Stimulated activated CD8-positive, alpha-beta memory T cell treated with anti-CD3 and anti-CD28 coated beads, Interleukin-15, amount 100 ng/mL, for 24 hours (primary cell): ENCODE data around the gene PTPN13.

Experiments
- DNase-seq: peaks from one replicate; pipeline ENCODE4 v3.0.0-alpha.2; 2020; ENCODE audit warnings: low read depth

PTPN13 gene

GRCh38 chr4:86592553-86593249 is 1.4 kb upstream of the PTPN13 start:
- no peak for DNase-seq

GRCh38 chr4:86594559-86595425 is 677 bp downstream of the PTPN13 start:
- no peak for DNase-seq

- no peak for DNase-seq
Observed at GRCh38 chr4:86595426-86595805, 1.3 kb downstream of the PTPN13 start.

- no peak for DNase-seq
Observed at GRCh38 chr4:86596807-86597206, 2.7 kb downstream of the PTPN13 start.

GRCh38 chr4:86600007-86600653 is 6.0 kb downstream of the PTPN13 start:
- no peak for DNase-seq

GRCh38 chr4:86603311-86603885 is 9.3 kb downstream of the PTPN13 start:
- no peak for DNase-seq

DNA sequence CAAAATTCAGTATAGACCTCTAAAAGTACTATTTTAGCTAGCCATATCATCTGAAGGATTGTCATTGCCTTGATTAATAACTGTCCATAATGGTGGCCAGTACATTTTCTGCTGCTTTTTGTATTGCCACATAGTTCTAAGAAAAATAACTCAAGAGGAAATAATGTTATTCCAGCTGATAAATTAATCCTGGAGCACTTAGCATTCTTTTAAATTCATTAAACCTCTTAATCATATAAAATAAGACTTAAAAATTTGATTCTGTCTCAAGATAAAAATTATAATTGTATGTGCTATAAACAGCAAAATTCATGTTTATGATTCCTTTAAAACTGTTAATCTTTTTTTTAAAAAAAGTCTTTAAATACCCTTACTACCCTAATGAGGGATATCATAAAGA is 12.7 kb downstream of the PTPN13 start:
- DNase-seq: no peak

DNA sequence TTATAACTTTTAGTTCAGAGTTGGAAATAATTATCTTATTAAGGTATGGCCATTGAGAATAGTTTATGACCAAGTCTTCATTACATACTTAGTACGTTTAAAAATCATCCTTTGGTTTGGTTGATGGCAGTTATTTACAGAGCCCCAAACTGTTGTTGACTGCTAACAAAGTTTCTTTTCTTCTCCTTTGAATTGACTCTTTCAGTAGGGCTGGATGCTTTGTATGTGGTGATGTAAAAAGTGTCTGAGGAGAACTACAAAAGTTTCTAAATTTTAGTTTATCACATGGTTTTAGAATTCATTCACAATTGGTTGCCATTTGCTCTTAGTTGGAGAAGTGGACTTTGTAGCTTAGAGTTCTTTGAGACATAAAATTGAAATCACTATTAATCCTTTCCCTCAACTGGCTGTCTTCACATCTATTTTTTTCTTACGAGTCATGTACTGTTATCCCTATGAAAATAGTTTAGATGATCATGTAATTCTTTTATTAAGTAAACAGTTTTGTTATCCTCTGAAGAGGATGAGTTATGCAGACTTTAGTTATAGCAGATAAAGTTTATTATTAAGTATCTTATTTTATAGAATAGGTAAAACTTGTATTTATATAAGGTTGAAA is 14.8 kb downstream of the PTPN13 start:
- DNase-seq: no peak

- no peak for DNase-seq
Observed at GRCh38 chr4:86611757-86612156, 17.6 kb downstream of the PTPN13 start.

GRCh38 chr4:86613734-86614133 is 19.6 kb downstream of the PTPN13 start:
- DNase-seq: no peak

DNA sequence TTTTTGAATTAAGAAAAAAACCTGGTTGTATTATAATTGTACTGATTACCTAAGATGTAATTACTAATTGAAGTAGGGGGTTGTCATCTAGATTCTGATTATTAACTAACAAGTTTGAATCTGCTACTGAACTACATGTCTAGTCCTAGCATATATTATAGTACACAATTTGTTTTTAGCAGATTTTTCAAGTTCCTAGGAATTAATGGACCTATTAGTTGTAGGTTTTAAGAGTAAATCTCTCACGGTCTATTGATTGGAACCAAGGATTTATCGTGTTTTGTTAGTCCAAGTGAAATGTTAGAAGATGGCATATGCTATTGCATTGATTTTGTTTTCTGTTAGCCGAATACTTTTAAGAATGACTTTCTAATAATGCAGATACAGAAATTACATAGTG is 20.8 kb downstream of the PTPN13 start:
- DNase-seq: no peak

DNA sequence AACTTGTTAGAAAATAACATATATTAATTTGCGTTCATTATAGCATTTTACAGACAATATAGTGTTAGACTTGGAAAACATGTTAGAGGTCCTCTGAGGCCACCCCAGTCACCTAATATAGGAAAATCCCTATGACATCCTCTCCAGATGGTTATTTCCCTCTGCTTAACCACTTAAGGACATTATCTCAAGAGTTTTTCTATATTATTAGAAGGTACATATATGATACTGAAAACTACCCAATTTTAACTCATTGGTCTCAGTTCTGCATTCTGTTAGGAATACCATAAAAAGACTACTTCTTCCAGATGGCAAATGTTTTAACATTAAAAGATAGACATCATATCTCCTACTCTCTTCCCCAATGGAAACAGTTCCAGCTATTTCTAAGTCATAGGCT is 21.4 kb downstream of the PTPN13 start:
- DNase-seq: no peak

DNA sequence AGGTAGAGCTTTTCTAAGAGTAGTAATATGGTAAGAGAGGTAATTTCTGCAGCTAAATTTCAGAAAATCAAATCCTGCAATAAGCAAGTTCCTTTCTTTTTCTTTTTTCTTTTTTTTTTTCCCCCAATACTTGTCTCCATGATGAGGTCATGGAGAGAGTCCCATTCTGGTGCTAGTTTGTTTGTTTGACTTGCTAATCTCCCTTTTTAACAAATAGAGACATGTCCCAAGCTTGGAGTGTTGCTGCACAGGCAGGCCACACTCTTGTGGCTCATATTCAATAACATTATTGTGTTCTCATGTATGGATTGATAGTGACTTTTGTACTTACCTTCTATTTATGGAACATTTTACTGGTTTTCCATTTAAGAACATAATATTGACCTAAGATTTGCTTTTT is 25.5 kb downstream of the PTPN13 start:
- no peak for DNase-seq

- DNase-seq: no peak
Observed at GRCh38 chr4:86621435-86621834, 27.3 kb downstream of the PTPN13 start.

- DNase-seq: no peak
Observed at GRCh38 chr4:86626066-86626465, 32.0 kb downstream of the PTPN13 start.

DNA sequence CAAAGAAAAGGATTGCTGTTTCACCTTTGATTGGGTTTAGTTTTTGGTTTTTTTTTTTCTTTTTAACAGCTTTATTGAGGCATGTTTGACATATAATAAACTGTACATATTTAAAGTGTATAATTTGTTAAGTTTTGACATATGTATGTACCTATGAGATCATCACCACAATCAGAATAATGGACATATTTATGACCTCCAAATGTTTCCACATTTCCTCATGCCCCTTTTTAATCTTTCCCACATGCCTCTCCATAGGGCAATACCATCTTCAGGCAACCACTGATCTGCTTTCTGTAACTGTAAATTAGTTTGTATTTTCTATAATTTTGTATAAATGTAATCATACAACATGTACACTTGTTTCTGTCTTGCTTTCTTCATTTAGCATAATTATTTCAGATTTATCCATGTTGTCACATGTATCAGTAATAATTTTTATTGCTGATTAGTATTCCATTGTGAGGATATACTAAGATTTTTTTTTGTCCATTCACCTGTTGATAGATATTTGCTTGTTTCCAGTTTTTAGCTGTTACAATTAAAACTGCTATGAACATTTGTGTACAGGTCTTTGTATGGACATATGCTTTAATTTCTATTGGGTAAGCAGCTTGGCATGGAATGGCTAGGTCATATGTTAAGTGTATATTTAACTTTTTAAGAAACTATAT is 33.5 kb downstream of the PTPN13 start:
- DNase-seq: no peak

DNA sequence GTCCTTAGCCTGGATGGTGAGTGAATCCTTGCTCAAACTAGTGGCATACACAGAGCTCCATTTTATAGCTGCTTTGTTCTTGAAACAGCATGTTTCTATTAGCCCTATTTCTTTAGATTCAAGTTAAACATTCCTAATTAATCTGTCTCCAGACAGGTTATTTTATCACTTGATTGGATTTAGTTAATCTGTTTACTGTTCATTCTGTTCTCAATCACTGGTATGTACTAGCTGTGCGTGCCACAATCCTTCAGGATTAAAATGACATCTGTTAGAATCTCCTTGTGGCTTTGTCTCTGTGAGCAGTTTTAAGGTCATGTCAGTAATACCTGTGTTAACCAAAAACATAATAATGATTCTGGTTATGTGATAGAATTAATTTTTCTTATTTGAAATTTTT is 36.5 kb downstream of the PTPN13 start:
- DNase-seq: no peak

GRCh38 chr4:86631166-86631565 is 37.1 kb downstream of the PTPN13 start:
- no peak for DNase-seq

DNA sequence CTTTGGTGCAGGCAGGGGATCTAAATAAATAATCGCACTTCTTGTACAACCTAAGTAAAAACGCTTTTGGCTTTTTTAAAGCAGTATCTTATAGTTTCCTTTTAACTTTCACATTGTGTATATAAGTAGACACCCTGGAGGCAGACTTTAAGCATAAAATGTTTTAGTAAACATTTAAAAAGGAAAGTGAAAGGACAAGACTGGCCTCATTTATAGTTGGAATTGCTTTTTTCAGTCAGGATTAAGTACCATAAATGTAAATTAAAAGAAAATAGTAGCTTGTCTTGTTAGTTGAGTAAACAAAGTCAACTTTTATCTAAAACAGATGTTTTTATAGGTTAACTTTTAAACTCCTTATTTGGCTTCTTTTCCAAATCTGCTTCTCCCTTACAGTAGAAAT is 39.7 kb downstream of the PTPN13 start:
- no peak for DNase-seq

GRCh38 chr4:86640469-86640868 is 46.4 kb downstream of the PTPN13 start:
- no peak for DNase-seq

- DNase-seq: no peak
Observed at GRCh38 chr4:86641516-86642090, 47.5 kb downstream of the PTPN13 start.
